H1 (cell line): ENCODE results near the gene SQOR.

Experiments used
- EGR1 ChIP-seq: IDR thresholded peaks from 2 replicates; pipeline ENCODE4 v1.6.1; 2011; ENCODE audit warnings: low read depth, low read length, borderline replicate concordance
- GTF2F1 ChIP-seq: IDR thresholded peaks from 2 replicates; pipeline ENCODE4 v1.6.1; 2012; ENCODE audit warnings: low read depth, low read length, improper control_type of control experiment, borderline replicate concordance
- NRF1 ChIP-seq: IDR thresholded peaks from 2 replicates; pipeline ENCODE4 v1.6.1; 2011; ENCODE audit warnings: mild to moderate bottlenecking, low read depth, low read length, improper control_type of control experiment
- POLR2AphosphoS5 ChIP-seq: IDR thresholded peaks from 2 replicates; pipeline ENCODE4 v1.6.1; 2011; ENCODE audit warnings: low read depth, low read length
- SIX5 ChIP-seq: IDR thresholded peaks from 2 replicates; pipeline ENCODE4 v1.6.1; 2011; ENCODE audit warnings: mild to moderate bottlenecking, low read depth, low read length
- SP1 ChIP-seq: IDR thresholded peaks from 2 replicates; pipeline ENCODE4 v1.6.1; 2011; ENCODE audit warnings: low read depth, low read length
- TCF12 ChIP-seq: IDR thresholded peaks from 2 replicates; pipeline ENCODE4 v1.6.1; 2011; ENCODE audit warnings: low read depth, mild to moderate bottlenecking, low read length
- ZNF274 ChIP-seq: IDR thresholded peaks from 2 replicates; pipeline ENCODE4 v1.7.0; 2012; ENCODE audit warnings: low read length, borderline replicate concordance; ENCODE audit errors: extremely low read depth
- TF ChIP-seq, protein P1 (sequence below), 3 experiments: IDR thresholded peaks; 1 replicate in 2 of 3; 2 replicates in 1 of 3; pipeline versions ENCODE4 v1.5.1 to v1.6.1; 2011; ENCODE audit warnings: low read length in 3 of 3, mild to moderate bottlenecking in 3 of 3, inconsistent platforms in 2 of 3, low read depth in 1 of 3, moderate library complexity in 1 of 3; ENCODE audit not compliant: insufficient read depth in 1 of 3; ENCODE audit errors: control extremely low read depth in 1 of 3
- TF ChIP-seq, protein P2 (sequence below): IDR thresholded peaks from 2 replicates; pipeline ENCODE4 v1.6.1; 2012; ENCODE audit warnings: low read length, inconsistent platforms

DNA sequence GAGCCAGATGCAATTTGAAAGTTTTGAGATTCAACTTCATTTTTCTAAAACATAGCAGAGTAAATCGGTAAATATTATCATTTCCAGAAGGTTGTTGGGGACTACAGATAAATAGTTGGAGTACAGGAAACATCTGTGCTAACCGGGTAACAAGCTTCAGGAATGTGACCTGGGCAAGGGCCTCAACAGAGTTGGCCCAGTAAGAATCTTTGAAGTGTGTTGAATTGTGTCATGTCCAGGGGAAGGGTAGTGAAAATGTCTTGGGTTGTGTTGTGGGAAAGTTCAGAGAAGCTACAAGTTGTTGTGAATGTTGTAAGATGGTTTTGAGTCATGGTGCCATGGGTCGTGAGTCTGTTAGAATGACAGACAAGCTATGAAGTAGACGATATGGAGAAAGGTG is 35.7 kb downstream of the SQOR start:
- TF ChIP-seq TCF12 (no peak), GTF2F1 (no peak), SIX5 (no peak), EGR1 (no peak), POLR2AphosphoS5 (no peak), ZNF274 (no peak), NRF1 (no peak), SP1 (no peak)
- TF ChIP-seq, protein P1, sequence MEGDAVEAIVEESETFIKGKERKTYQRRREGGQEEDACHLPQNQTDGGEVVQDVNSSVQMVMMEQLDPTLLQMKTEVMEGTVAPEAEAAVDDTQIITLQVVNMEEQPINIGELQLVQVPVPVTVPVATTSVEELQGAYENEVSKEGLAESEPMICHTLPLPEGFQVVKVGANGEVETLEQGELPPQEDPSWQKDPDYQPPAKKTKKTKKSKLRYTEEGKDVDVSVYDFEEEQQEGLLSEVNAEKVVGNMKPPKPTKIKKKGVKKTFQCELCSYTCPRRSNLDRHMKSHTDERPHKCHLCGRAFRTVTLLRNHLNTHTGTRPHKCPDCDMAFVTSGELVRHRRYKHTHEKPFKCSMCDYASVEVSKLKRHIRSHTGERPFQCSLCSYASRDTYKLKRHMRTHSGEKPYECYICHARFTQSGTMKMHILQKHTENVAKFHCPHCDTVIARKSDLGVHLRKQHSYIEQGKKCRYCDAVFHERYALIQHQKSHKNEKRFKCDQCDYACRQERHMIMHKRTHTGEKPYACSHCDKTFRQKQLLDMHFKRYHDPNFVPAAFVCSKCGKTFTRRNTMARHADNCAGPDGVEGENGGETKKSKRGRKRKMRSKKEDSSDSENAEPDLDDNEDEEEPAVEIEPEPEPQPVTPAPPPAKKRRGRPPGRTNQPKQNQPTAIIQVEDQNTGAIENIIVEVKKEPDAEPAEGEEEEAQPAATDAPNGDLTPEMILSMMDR (IDR thresholded peaks at IDR 0.05; ENCODE audit: control extremely low read depth in 1 of 3, insufficient read depth in 1 of 3, low read depth in 1 of 3, low read length in 3 of 3) = no peak
- TF ChIP-seq, protein P2, sequence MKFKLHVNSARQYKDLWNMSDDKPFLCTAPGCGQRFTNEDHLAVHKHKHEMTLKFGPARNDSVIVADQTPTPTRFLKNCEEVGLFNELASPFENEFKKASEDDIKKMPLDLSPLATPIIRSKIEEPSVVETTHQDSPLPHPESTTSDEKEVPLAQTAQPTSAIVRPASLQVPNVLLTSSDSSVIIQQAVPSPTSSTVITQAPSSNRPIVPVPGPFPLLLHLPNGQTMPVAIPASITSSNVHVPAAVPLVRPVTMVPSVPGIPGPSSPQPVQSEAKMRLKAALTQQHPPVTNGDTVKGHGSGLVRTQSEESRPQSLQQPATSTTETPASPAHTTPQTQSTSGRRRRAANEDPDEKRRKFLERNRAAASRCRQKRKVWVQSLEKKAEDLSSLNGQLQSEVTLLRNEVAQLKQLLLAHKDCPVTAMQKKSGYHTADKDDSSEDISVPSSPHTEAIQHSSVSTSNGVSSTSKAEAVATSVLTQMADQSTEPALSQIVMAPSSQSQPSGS = no peak
